Endothelial cell of umbilical vein (primary cell): ENCODE measurements around the gene COL23A1. TPM values are rescaled to one million over a fixed set of nuclear protein-coding genes. Genes with fewer than 3 reads are reported as not detected.

Experiments used
- BruUV-seq: library from RNA; stranded (reverse); fragments of 400-500 nt; replicated peaks from 2 replicates; lab custom pipeline; 2021; lab: Mats Ljungman, UMichigan
- CTCF ChIA-PET: fragments of 300-600, 350-600 bp; sonication (Branson Sonifier 250); formaldehyde crosslinking; loops from one replicate; lab custom pipeline; 2021; ENCODE audit warnings: antibody characterized with exemption, inconsistent platforms; lab: Charles Lee
- POLR2A ChIA-PET: fragments of 300-600, 350-600 bp; sonication (Branson Sonifier 250); formaldehyde crosslinking; loops from one replicate; lab custom pipeline; 2021; ENCODE audit warnings: antibody characterized with exemption, inconsistent platforms; lab: Charles Lee
- DNase-seq: peaks from one replicate; pipeline ENCODE4 v3.0.0-alpha.2; 2011; ENCODE audit warnings: low read depth, low spot score
- FAIRE-seq: peaks from 2 replicates; lab custom pipeline; 2011; peaks lifted over from hg19 to GRCh38; lab: Jason Lieb, UNC
- H2AFZ ChIP-seq: 2 replicates; pipeline ENCODE4 v1.6.0; 2012; ENCODE audit warnings: low read depth, low read length, control low read depth, inconsistent platforms
- H3K27ac ChIP-seq: 2 replicates; pipeline ENCODE4 v1.5.1; 2011; ENCODE audit warnings: low read depth, mild to moderate bottlenecking, control low read depth, low read length, moderate library complexity; ENCODE audit not compliant: insufficient read depth
- H3K27me3 ChIP-seq, 2 experiments: 2 replicates each; pipeline versions ENCODE4 v1.6.0 to v1.6.1; 2011; ENCODE audit warnings: low read length in 2 of 2, mixed read lengths in 1 of 2; ENCODE audit not compliant: control insufficient read depth in 2 of 2, insufficient read depth in 2 of 2
- H3K36me3 ChIP-seq, 2 experiments: 2 replicates in 1 of 2; 3 replicates in 1 of 2; pipeline ENCODE4 v1.5.1; 2011; ENCODE audit warnings: low read length in 2 of 2, mild to moderate bottlenecking in 1 of 2, moderate library complexity in 1 of 2; ENCODE audit not compliant: control insufficient read depth in 2 of 2, insufficient read depth in 2 of 2; ENCODE audit errors: extremely low read depth in 1 of 2
- H3K4me1 ChIP-seq: 3 replicates; pipeline ENCODE4 v1.5.1; 2011; ENCODE audit warnings: mild to moderate bottlenecking, low read length; ENCODE audit not compliant: control insufficient read depth, insufficient read depth; ENCODE audit errors: extremely low read depth
- H3K4me2 ChIP-seq: 2 replicates; pipeline ENCODE4 v1.6.1; 2011; ENCODE audit warnings: low read length, control low read depth, mixed read lengths; ENCODE audit not compliant: insufficient read depth
- H3K4me3 ChIP-seq, 3 experiments: fragments of 200-600 bp in 1 of 3; sonication (generic), shearing (Covaris generic) in 1 of 3; replicated peaks in 1 of 3; 2 replicates each; pipeline ENCODE4 v1.5.1; 2011 to 2016; ENCODE audit warnings: control low read depth in 3 of 3, low read length in 3 of 3, mild to moderate bottlenecking in 2 of 3, inconsistent platforms in 1 of 3, low read depth in 1 of 3, moderate library complexity in 1 of 3; ENCODE audit not compliant: insufficient read depth in 1 of 3
- H3K79me2 ChIP-seq: 2 replicates; pipeline ENCODE4 v1.6.0; 2012; ENCODE audit warnings: low read length, inconsistent platforms; ENCODE audit not compliant: control insufficient read depth, insufficient read depth
- H3K9ac ChIP-seq: replicated peaks from 2 replicates; pipeline ENCODE3; 2011; ENCODE audit warnings: low read length, control low read depth; ENCODE audit not compliant: insufficient read depth; ENCODE audit errors: extremely low read depth
- H3K9me1 ChIP-seq: replicated peaks from 3 replicates; pipeline ENCODE4 v1.6.0; 2011; ENCODE audit warnings: mild to moderate bottlenecking, low read length; ENCODE audit not compliant: control insufficient read depth, insufficient read depth; ENCODE audit errors: extremely low read depth
- H3K9me3 ChIP-seq: replicated peaks from 2 replicates; pipeline ENCODE4 v1.5.1; 2012; ENCODE audit warnings: low read length, inconsistent platforms; ENCODE audit not compliant: control insufficient read depth, insufficient read depth
- H4K20me1 ChIP-seq: replicated peaks from 2 replicates; pipeline ENCODE3; 2011; ENCODE audit warnings: mild to moderate bottlenecking, low read length; ENCODE audit not compliant: control insufficient read depth, insufficient read depth; ENCODE audit errors: extremely low read depth
- EZH2 ChIP-seq: IDR thresholded peaks from 2 replicates; pipeline ENCODE4 v1.6.1; 2012; ENCODE audit warnings: borderline replicate concordance, low read depth, mild to moderate bottlenecking, moderate library complexity, low read length, inconsistent platforms; ENCODE audit not compliant: severe bottlenecking
- FOS ChIP-seq: IDR thresholded peaks from 2 replicates; pipeline ENCODE4 v1.6.1; 2011; ENCODE audit warnings: mild to moderate bottlenecking, low read length, moderate library complexity, borderline replicate concordance; ENCODE audit not compliant: insufficient read depth
- GATA2 ChIP-seq: IDR thresholded peaks from 2 replicates; pipeline ENCODE4 v1.7.0; 2011; ENCODE audit warnings: low read depth, mild to moderate bottlenecking, moderate library complexity, mixed read lengths, low read length; ENCODE audit not compliant: insufficient read length, insufficient read depth
- JUN ChIP-seq: IDR thresholded peaks from 2 replicates; pipeline ENCODE4 v1.6.1; 2011; ENCODE audit warnings: borderline replicate concordance, low read depth; ENCODE audit not compliant: insufficient read length, insufficient read depth
- MAX ChIP-seq: IDR thresholded peaks from 2 replicates; pipeline ENCODE4 v1.6.1; 2011; ENCODE audit not compliant: insufficient read depth, insufficient read length
- MYC ChIP-seq: IDR thresholded peaks from one replicate; pipeline ENCODE4 v1.6.1; 2011; ENCODE audit warnings: mild to moderate bottlenecking, low read depth, low read length
- POLR2A ChIP-seq: IDR thresholded peaks from 2 replicates; pipeline ENCODE4 v1.6.1; 2012; ENCODE audit warnings: low read depth, mild to moderate bottlenecking, control low read depth, low read length
- POLR2AphosphoS5 ChIP-seq: IDR thresholded peaks from 2 replicates; pipeline ENCODE4 v1.6.1; 2012; ENCODE audit warnings: low read depth, mild to moderate bottlenecking, control low read depth, low read length, moderate library complexity; ENCODE audit not compliant: insufficient read depth
- dilution Hi-C: fragments of 300-500 bp; cut with MboI; formaldehyde crosslinking; loops from one replicate; pipeline ENCODE4 v1.15.0; 2019; ENCODE audit warnings: low sequenced_read_pairs; ENCODE audit not compliant: extremely low pct_ligation_motif_present
- intact Hi-C: fragments of 100-400 bp; cut with micrococcal nuclease; formaldehyde crosslinking; loops from one replicate; pipeline ENCODE4 v1.10.0; 2022
- polyA plus RNA-seq, 4 experiments: library from polyadenylated mRNA; depleted of rRNA in 3 of 4; stranded (reverse) in 3 of 4; unstranded in 1 of 4; fragments of >200 nt; gene quantifications; 2 replicates each; pipeline versions ENCODE4 v1.2.1 to v1.2.3, GENCODE V29; 2011 to 2012; ENCODE audit warnings: missing spikeins in 1 of 4
- total RNA-seq: library from RNA; stranded (reverse); gene quantifications from 2 replicates; pipeline ENCODE4 v1.2.3, GENCODE V29; 2021
- TF ChIP-seq, protein P1 (sequence below), 2 donors: IDR thresholded peaks; 1 replicate in 1 of 2; 2 replicates in 1 of 2; pipeline ENCODE4 v1.5.1; 2011; ENCODE audit warnings: low read length in 2 of 2, mild to moderate bottlenecking in 2 of 2, moderate library complexity in 2 of 2, control low read depth in 1 of 2, inconsistent platforms in 1 of 2, low read depth in 1 of 2; ENCODE audit not compliant: insufficient read depth in 1 of 2; ENCODE audit errors: extremely low read depth in 1 of 2

COL23A1 gene
- total and polyA plus RNA-seq, 2 donors (not counting 3 experiments of a cell fraction or from before 2014, with no cell fraction given): not detected

DNA sequence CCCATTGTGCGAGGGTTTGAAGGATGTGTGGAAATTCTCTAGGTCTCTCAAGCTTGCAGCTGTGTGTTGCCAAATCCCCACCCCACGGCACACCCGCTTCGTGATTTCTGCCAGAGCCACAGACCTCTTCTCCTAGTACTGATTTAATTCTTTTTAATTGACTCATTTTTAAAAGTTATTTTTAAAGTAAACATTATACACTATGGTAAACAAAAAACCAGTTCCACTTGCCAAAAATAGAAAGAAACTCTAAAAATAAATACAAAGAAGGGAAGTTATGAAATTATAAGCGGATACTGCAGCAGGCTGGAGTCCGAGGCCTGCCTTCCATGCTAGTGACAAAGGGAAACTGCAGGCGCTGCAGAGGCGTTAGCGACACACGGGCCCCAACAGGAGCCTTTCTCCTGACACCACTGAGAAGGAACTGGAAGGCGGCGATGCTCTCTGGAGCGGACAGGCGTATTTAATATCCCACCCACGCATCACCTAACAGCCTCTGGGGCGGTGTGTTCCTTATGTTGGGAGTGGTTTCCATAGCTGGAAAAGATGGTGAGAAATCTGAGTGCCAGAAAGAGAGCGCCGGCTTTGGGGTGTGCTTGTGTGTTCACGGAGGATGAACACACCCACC is 122.5 kb downstream of the COL23A1 start:
- H2AFZ ChIP-seq: peak overlapping the region; percentile 62
- H3K9ac ChIP-seq: no peak overlapping the region
- no peaks in the 10 kb centered on the region for H3K36me3 ChIP-seq
- H3K4me2 ChIP-seq: peak overlapping the region; percentile 27
- no peak overlapping the region for H3K27ac ChIP-seq
- no TSS peak for BruUV-seq
- intact Hi-C loops (loop anchor here (1.0 kb wide), 1 partner anchor 29 kb away; no protein-coding TSS in a partner anchor), dilution Hi-C loops (no loop called here)
- H3K4me3 ChIP-seq: no peak overlapping the region
- DNase-seq (peak; percentile 29), FAIRE-seq (peak; percentile 47)
- H3K9me3 ChIP-seq: no peaks in the 10 kb centered on the region
- H4K20me1 ChIP-seq: no peaks in the 10 kb centered on the region
- CTCF ChIA-PET: no interaction called here
- TF ChIP-seq JUN (no peak), POLR2AphosphoS5 (no peak), EZH2 (no peak), MAX (no peak), FOS (no peak), MYC (no peak), GATA2 (no peak), POLR2A (no peak)
- TF ChIP-seq, protein P1, sequence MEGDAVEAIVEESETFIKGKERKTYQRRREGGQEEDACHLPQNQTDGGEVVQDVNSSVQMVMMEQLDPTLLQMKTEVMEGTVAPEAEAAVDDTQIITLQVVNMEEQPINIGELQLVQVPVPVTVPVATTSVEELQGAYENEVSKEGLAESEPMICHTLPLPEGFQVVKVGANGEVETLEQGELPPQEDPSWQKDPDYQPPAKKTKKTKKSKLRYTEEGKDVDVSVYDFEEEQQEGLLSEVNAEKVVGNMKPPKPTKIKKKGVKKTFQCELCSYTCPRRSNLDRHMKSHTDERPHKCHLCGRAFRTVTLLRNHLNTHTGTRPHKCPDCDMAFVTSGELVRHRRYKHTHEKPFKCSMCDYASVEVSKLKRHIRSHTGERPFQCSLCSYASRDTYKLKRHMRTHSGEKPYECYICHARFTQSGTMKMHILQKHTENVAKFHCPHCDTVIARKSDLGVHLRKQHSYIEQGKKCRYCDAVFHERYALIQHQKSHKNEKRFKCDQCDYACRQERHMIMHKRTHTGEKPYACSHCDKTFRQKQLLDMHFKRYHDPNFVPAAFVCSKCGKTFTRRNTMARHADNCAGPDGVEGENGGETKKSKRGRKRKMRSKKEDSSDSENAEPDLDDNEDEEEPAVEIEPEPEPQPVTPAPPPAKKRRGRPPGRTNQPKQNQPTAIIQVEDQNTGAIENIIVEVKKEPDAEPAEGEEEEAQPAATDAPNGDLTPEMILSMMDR (IDR thresholded peaks at IDR 0.05; ENCODE audit: extremely low read depth in 1 of 2, insufficient read depth in 1 of 2, low read depth in 1 of 2, low read length in 2 of 2): no peak
- H3K79me2 ChIP-seq: no peaks in the 10 kb centered on the region
- no peaks in the 10 kb centered on the region for H3K4me1 ChIP-seq
- POLR2A ChIA-PET: no interaction called here
- no peaks in the 10 kb centered on the region for H3K9me1 ChIP-seq
- no peaks in the 10 kb centered on the region for H3K27me3 ChIP-seq
